ENCODE measurements around the gene ROMO1.
"Not testable (repeated sequence)": the region's sequence is repeated elsewhere in the genome, so short reads cannot be mapped to it uniquely, and the experiment has no call there.

Gene ROMO1

DNA sequence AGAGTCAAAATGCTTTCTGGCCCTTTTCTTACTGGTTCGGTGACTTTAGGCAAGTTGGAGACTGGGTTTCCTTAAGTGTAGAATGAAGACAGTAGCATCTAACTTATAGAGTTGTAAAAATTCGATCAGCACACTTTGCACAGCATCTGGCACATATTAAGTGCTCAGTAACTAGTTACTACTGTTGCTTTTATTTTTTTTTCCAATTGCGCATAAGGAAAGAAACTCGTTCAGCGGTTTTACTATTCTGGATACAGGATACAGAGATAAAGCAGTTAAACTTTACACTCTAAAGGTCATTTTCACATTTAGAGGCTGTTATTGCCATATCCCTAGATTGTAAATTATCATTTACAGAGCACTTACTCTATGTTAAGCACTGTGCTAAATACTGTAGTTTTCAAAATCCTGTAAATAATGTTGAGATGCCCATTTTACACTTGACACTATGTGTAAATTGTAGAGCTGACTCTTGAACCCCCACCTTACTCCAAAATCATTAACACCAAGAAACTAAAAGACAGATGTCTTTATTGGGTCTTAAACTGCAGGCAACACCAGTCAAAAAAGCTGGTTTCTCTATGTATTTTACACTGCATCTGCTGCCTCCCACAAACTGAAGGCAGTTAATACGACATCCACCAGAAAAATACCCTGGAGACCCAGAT is 886 bp downstream of the ROMO1 start:
- TF ChIP-seq, protein P1, sequence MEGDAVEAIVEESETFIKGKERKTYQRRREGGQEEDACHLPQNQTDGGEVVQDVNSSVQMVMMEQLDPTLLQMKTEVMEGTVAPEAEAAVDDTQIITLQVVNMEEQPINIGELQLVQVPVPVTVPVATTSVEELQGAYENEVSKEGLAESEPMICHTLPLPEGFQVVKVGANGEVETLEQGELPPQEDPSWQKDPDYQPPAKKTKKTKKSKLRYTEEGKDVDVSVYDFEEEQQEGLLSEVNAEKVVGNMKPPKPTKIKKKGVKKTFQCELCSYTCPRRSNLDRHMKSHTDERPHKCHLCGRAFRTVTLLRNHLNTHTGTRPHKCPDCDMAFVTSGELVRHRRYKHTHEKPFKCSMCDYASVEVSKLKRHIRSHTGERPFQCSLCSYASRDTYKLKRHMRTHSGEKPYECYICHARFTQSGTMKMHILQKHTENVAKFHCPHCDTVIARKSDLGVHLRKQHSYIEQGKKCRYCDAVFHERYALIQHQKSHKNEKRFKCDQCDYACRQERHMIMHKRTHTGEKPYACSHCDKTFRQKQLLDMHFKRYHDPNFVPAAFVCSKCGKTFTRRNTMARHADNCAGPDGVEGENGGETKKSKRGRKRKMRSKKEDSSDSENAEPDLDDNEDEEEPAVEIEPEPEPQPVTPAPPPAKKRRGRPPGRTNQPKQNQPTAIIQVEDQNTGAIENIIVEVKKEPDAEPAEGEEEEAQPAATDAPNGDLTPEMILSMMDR (IDR thresholded peaks at IDR 0.05; ENCODE audit: extremely low read depth, missing control alignments), result no peak
- peak; percentile 17 for DNase-seq (ENCODE audit: low spot score)

DNA sequence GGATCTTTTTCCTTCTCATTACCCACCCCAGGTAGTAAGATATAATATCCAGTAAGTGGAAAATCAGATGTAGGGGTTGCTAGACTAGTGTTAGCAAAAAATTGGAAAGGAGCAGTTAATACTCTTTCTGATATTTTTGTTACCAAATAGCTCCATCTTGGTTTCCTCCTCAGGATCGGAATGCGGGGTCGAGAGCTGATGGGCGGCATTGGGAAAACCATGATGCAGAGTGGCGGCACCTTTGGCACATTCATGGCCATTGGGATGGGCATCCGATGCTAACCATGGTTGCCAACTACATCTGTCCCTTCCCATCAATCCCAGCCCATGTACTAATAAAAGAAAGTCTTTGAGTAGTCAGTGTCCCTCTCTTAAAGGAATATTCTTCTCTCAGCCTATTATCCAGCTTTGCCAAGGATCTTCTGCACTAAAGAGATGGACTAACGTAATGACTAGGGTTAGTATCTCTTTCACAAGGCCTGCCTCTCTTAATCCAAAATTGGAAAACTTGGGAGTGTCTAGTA is 1.5 kb downstream of the ROMO1 start:
- TF ChIP-seq, protein P1 (IDR thresholded peaks at IDR 0.05; ENCODE audit: extremely low read depth, missing control alignments), result no peak
- DNase-seq (ENCODE audit: low spot score), result no peak

GRCh38 chr20:35702051-35702823 is 3.0 kb downstream of the ROMO1 start:
- DNase-seq (ENCODE audit: low spot score), result no peak
- TF ChIP-seq, protein P1 (IDR thresholded peaks at IDR 0.05; ENCODE audit: extremely low read depth, missing control alignments), result no peak

DNA sequence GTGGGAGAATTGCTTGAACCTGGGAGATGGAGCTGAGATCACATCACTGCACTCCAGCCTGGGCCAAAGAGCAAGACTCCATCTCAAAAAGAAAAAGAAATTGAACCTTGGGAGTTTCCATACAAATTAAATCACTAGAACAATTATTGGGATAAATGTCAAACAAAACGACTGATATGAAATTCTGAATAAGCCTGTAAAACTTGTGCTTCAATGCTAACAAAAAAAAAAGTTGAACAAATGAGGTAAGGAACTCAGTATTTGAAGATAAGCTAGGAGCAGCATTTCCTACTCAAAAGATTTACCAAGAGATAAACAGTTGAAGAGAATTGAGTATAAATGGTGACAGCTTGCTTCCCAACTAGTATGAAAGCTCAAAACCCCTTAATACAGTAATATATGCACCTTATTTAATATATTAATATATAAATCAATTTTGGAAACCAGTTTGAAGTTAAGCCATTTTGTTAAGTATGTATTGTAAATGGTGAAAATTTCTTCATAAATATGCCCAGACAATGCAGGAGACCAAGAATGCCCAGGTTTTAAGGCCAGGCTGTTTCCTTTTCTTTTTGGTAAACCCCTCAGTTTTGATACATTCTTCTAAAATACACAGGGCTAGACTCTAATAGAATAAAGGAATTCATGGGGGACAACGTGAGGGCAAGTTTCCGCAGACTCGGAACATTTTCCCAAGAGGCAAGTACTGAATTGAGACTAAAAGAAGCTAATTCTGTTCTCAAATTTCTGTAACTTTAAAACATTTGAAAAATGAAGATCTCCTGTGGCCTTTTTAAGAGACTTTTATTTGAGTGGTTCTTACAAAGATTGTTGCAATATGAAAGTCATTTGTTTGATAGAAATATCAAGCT is 3.9 kb downstream of the ROMO1 start:
- TF ChIP-seq, protein P1 (IDR thresholded peaks at IDR 0.05; ENCODE audit: extremely low read depth, missing control alignments), result no peak
- no peak for DNase-seq (ENCODE audit: low spot score)

DNA sequence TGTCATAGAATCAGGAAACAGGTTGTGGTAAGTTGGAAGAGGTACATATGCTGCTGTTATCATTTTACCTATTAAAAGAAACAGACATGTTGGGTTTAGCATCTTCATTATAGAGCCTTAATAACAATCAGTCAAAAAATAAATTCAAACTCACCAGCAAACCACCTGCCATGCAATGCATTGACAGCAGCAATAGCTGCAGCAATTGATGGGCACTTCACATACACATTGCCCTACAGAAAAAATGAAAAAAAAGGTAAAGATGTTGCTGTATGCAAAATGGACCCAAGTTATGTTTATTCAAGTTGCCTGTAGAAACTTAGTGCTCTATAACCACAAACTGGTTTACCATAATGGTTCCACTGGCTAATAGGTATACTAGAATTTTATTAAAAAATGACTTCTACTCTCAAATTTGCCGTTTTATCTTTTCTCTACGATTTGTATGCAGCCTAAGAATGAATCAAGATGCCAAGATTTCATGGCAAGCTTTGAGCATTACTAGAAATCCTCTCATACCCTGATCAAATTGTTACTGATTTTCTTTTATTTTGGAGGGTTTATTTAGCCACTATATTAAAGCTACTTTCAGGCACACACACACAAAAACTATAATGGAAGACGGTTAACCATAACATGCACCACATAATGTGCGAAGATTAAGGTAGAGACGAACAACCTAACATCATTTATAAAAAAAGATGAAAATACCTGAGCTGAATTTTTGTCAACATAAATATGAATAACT is 5.5 kb downstream of the ROMO1 start:
- DNase-seq (ENCODE audit: low spot score), result no peak
- TF ChIP-seq, protein P1 (IDR thresholded peaks at IDR 0.05; ENCODE audit: extremely low read depth, missing control alignments), result no peak

DNA sequence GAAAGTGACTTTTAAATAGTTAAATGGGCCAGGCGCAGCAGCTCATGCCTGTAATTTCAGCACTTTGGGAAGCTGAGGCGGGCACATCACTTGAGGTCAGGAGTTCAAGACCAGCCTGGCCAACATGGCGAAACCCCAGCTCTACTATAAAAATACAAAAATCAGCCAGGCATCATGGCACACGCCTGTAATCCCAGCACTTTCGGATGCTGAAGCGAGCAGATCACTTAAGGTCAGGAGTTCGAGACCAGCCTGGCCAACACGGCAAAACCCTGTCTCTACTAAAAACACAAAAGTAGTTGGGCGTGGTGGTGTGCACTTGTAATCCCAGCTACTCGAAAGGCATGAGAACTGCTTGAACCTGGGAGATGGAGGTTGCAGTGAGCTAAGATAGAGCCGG is 6.7 kb downstream of the ROMO1 start:
- not testable (repeated sequence) for DNase-seq (ENCODE audit: low spot score)

GRCh38 chr20:35706591-35707529 is 7.7 kb downstream of the ROMO1 start:
- not testable (repeated sequence) for DNase-seq (ENCODE audit: low spot score)
